Stomach (tissue), 9 donors: ENCODE data around the gene ACSF3. TPM values are rescaled to one million over a fixed set of nuclear protein-coding genes. Genes with fewer than 3 reads are reported as not detected.
A peak's percentile ranks its signal among the peaks of the same experiment; 100 is the strongest.
"Not testable (repeated sequence)": the region's sequence is repeated elsewhere in the genome, so short reads cannot be mapped to it uniquely, and the experiment has no call there.

ENCODE experiments used
- DNase-seq, 2 donors: peaks; one replicate each; pipeline versions ENCODE4 v3.0.0 to v3.0.0-alpha.2; 2013 to 2019
- H3K27ac ChIP-seq, 5 donors: fragments of 200-600 bp in 4 of 5; sonication (generic) in 4 of 5; one replicate each; pipeline ENCODE4 v1.5.1; 2013 to 2019; ENCODE audit warnings: mild to moderate bottlenecking in 1 of 5, moderate library complexity in 1 of 5
- H3K27me3 ChIP-seq, 3 donors: fragments of 200-600 bp; sonication (generic); one replicate each; pipeline ENCODE4 v1.5.1; 2017 to 2019; ENCODE audit warnings: mixed run types in 1 of 3
- H3K36me3 ChIP-seq, 4 donors: fragments of 200-600 bp; sonication (generic); 1 replicate in 3 of 4; 2 replicates in 1 of 4; pipeline ENCODE4 v1.5.1; 2016 to 2019
- H3K4me1 ChIP-seq, 4 donors: fragments of 200-600 bp; sonication (generic); one replicate each; pipeline ENCODE4 v1.5.1; 2016 to 2019
- H3K4me3 ChIP-seq, 4 donors: fragments of 200-600 bp; sonication (generic) in 3 of 4; one replicate each; pipeline ENCODE4 v1.5.1; 2016 to 2019; ENCODE audit warnings: mild to moderate bottlenecking in 1 of 4
- H3K9me3 ChIP-seq, 4 donors: fragments of 200-600 bp; sonication (generic); one replicate each; pipeline ENCODE4 v1.5.1; 2016 to 2019
- EP300 ChIP-seq: sonication (generic); formaldehyde crosslinking; IDR thresholded peaks from one replicate; pipeline ENCODE4 v1.6.1; 2017; ENCODE audit warnings: antibody characterized with exemption
- POLR2A ChIP-seq, 4 donors: fragments of 450-650 bp; IDR thresholded peaks; one replicate each; pipeline ENCODE4 v1.6.1; 2016; ENCODE audit warnings: antibody characterized with exemption in 4 of 4, control low read depth in 2 of 4, mild to moderate bottlenecking in 1 of 4, moderate library complexity in 1 of 4
- POLR2AphosphoS5 ChIP-seq, 3 donors: sonication (generic); formaldehyde crosslinking; IDR thresholded peaks; one replicate each; pipeline ENCODE4 v1.6.1; 2016; ENCODE audit warnings: antibody characterized with exemption in 3 of 3
- WGBS, 5 donors: extraction: QIAGEN DNeasy Blood & Tissue Kit in 3 of 5; methylation state at CpG; one replicate each; pipeline versions ENCODE4 v1.1.5 to v1.1.7; 2013 to 2018; 5-methylcytosine and 5-hydroxymethylcytosine counted together
- intact Hi-C: fragments of 100-400 bp; cut with DNase I; formaldehyde crosslinking; loops from one replicate; pipeline ENCODE4 v1.15.1; 2023; ENCODE audit warnings: low total_unique reads
- polyA plus RNA-seq, 3 donors: library from polyadenylated mRNA; stranded (reverse); fragments of 200-250 nt; gene quantifications; one replicate each; pipeline ENCODE4 v1.2.3, GENCODE V29; 2013
- total RNA-seq, 5 donors: library from RNA; depleted of rRNA; stranded (reverse); fragments of >200 nt; gene quantifications; one replicate each; pipeline versions ENCODE4 v1.1.0 to v1.2.3, GENCODE V29; 2014 to 2016
- TF ChIP-seq, protein P1 (sequence below), 7 experiments: fragments of 450-650 bp in 4 of 7; fragments of 200-600 bp in 3 of 7; sonication (generic) in 3 of 7; IDR thresholded peaks; one replicate each; pipeline ENCODE4 v1.5.1; 2016 to 2019; ENCODE audit warnings: antibody characterized with exemption in 7 of 7, control low read depth in 2 of 7, mild to moderate bottlenecking in 1 of 7
- donor health status: healthy with polysubstance abuse.
- donor health status: Bipolar disorder and iron deficiency.
- donor health status: healthy.

Gene ACSF3
- total and polyA plus RNA-seq, 8 donors, result 16.9 to 265 (median 30.7) TPM

DNA sequence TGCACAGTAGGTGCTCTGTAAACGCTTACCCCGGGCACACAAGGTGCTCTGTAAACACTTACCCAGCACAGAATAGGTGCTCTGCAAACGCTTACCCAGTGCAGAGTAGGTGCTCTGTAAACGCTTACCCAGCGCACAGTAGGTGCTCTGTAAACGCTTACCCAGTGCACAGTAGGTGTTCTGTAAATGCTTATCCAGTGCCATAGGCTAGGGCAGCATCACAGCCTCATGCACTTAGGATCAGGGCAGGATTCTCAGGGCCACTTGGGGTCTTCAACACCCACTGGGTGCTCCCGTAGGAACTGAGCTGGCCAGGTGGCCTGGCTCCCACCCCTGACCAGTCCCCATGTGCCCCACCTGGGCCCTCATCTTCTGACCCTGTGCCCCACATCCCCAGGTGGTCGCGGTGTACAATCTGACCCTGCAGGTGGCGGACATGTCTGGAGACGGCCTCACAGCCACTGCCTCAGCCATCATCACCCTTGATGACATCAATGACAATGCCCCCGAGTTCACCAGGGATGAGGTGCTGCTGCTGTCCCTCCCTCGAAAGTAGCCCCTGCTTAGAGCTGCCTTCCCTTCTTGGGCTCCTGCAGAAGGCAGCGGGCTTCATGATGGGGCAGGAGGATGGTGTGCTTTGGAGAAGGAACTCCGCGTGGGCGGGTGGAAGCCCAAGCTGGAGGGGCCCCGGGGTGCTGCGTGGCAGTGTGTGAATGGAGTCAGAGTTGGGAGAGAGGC lies 93.5 kb downstream of the ACSF3 start:
- 49 to 60% (median 55%) methylated on average over 17 to 19 of the region's 19 CpGs for WGBS, 5 donors
- Histone ChIP-seq H3K36me3 (no peaks in the 10 kb centered on the region), H3K9me3 (no peaks in the 10 kb centered on the region), H3K27me3 (peaks cover 0 to 58% (median 9%) of the 10 kb centered on the region in 3 donors), H3K4me1 (peaks cover 8 to 11% (median 10%) of the 10 kb centered on the region in 4 donors), H3K4me3 (no peak overlapping the region), H3K27ac (no peak overlapping the region)
- DNase-seq, result peak in 1 of 2 donors; percentile 53
- TF ChIP-seq, protein P1, sequence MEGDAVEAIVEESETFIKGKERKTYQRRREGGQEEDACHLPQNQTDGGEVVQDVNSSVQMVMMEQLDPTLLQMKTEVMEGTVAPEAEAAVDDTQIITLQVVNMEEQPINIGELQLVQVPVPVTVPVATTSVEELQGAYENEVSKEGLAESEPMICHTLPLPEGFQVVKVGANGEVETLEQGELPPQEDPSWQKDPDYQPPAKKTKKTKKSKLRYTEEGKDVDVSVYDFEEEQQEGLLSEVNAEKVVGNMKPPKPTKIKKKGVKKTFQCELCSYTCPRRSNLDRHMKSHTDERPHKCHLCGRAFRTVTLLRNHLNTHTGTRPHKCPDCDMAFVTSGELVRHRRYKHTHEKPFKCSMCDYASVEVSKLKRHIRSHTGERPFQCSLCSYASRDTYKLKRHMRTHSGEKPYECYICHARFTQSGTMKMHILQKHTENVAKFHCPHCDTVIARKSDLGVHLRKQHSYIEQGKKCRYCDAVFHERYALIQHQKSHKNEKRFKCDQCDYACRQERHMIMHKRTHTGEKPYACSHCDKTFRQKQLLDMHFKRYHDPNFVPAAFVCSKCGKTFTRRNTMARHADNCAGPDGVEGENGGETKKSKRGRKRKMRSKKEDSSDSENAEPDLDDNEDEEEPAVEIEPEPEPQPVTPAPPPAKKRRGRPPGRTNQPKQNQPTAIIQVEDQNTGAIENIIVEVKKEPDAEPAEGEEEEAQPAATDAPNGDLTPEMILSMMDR (IDR thresholded peaks at IDR 0.05), result no peak
- TF ChIP-seq POLR2A (IDR thresholded peaks at IDR 0.05) (no peak), POLR2AphosphoS5 (IDR thresholded peaks at IDR 0.05) (no peak), EP300 (no peak)
- intact Hi-C loops, result no loop called here

GRCh38 chr16:89187770-89188392 lies 94.2 kb downstream of the ACSF3 start:
- Histone ChIP-seq H3K36me3 (no peaks in the 10 kb centered on the region), H3K9me3 (no peaks in the 10 kb centered on the region), H3K4me1 (peaks cover 9 to 13% (median 12%) of the 10 kb centered on the region in 4 donors), H3K4me3 (no peak overlapping the region), H3K27ac (no peak overlapping the region), H3K27me3 (peaks cover 0 to 53% (median 10%) of the 10 kb centered on the region in 3 donors)
- intact Hi-C loops, result no loop called here
- WGBS, 5 donors, result 53 to 69% (median 66%) methylated on average over 12 to 19 of the region's 19 CpGs
- DNase-seq, result peak in 1 of 2 donors; percentile 40
- TF ChIP-seq POLR2A (IDR thresholded peaks at IDR 0.05) (no peak), EP300 (no peak), POLR2AphosphoS5 (IDR thresholded peaks at IDR 0.05) (no peak)
- TF ChIP-seq, protein P1 (IDR thresholded peaks at IDR 0.05), result no peak

DNA sequence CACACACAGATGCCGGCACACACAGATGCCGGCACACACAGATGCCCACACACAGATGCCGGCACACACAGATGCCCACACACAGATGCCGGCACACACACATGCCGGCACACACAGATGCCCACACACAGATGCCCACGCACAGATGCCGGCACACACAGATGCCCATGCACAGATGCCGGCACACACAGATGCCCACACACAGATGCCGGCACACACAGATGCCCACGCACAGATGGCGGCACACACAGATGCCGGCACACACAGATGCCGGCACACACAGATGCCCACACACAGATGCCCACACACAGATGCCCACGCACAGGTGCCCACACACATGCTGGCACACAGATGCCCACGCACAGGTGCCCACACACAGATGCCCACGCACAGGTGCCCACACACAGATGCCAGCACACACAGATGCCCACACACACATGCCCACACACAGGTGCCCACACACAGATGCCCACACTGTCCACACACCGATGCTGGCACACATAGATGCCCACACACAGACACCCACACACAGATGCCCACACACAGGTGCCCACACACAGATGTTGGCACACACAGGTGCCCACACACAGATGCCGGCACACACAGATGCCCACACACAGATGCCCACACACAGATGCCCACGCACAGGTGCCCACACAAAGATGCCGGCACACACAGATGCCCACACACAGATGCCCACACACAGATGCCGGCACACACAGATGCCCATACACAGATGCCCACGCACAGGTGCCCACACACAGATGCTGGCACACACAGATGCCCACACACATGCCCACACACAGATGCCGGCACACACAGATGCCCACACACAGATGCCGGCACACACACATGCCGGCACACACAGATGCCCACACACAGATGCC lies 95.1 kb downstream of the ACSF3 start:
- H3K9me3 ChIP-seq, H3K36me3 ChIP-seq, intact Hi-C loops, H3K27ac ChIP-seq, DNase-seq, H3K4me3 ChIP-seq: not testable (repeated sequence)
- 88 to 95% (median 93%) methylated on average over 8 to 25 of the region's 25 CpGs for WGBS, 5 donors
- H3K4me1 ChIP-seq, result peaks cover 9 to 19% (median 12%) of the 10 kb centered on the region in 4 donors
- peaks cover 0 to 44% (median 10%) of the 10 kb centered on the region in 3 donors for H3K27me3 ChIP-seq

- H3K27ac ChIP-seq, result no peak overlapping the region
- intact Hi-C loops, result no loop called here
- H3K27me3 ChIP-seq, result peaks cover 0 to 44% (median 10%) of the 10 kb centered on the region in 3 donors
- no peaks in the 10 kb centered on the region for H3K9me3 ChIP-seq
- WGBS, 5 donors, result 57 to 69% (median 65%) methylated on average over 14 of the region's 14 CpGs
- peak in 1 of 2 donors; percentile 5 for DNase-seq
- no peak overlapping the region for H3K4me3 ChIP-seq
- TF ChIP-seq POLR2A (IDR thresholded peaks at IDR 0.05) (no peak), POLR2AphosphoS5 (IDR thresholded peaks at IDR 0.05) (no peak), EP300 (no peak)
- TF ChIP-seq, protein P1 (IDR thresholded peaks at IDR 0.05), result no peak
- H3K4me1 ChIP-seq, result peaks cover 9 to 19% (median 12%) of the 10 kb centered on the region in 4 donors
- no peaks in the 10 kb centered on the region for H3K36me3 ChIP-seq
Observed at GRCh38 chr16:89189358-89190025, 95.8 kb downstream of the ACSF3 start.
